Endodermal cell (in vitro differentiated cells): Measurements from ENCODE around the gene GRM8. TPM values are rescaled to one million over a fixed set of nuclear protein-coding genes. Genes with fewer than 3 reads are reported as not detected.

Experiments used
- DNase-seq: peaks from one replicate; pipeline ENCODE4 v3.0.0-alpha.2; 2017
- H3K27ac ChIP-seq: 2 replicates; pipeline ENCODE4 v1.5.1; 2013; ENCODE audit warnings: mild to moderate bottlenecking, low read depth, low read length, moderate library complexity
- H3K27me3 ChIP-seq: 2 replicates; pipeline ENCODE4 v1.6.1; 2013; ENCODE audit warnings: mild to moderate bottlenecking, low read length, moderate library complexity; ENCODE audit not compliant: insufficient read depth, control insufficient read depth, poor library complexity, severe bottlenecking
- H3K36me3 ChIP-seq: 2 replicates; pipeline ENCODE4 v1.7.0; 2013; ENCODE audit warnings: mild to moderate bottlenecking, low read length, moderate library complexity; ENCODE audit not compliant: control insufficient read depth, insufficient read depth
- H3K4me1 ChIP-seq: one replicate; pipeline ENCODE4 v1.7.0; 2013; ENCODE audit warnings: low read length; ENCODE audit not compliant: control insufficient read depth, insufficient read depth
- H3K4me3 ChIP-seq: 2 replicates; pipeline ENCODE4 v1.5.1; 2013; ENCODE audit warnings: mild to moderate bottlenecking, low read length, moderate library complexity
- H3K9ac ChIP-seq: 2 replicates; pipeline ENCODE4 v1.6.1; 2013; ENCODE audit warnings: mild to moderate bottlenecking, low read length, moderate library complexity; ENCODE audit not compliant: poor library complexity, severe bottlenecking; ENCODE audit errors: extremely low read depth
- H3K9me3 ChIP-seq: 2 replicates; pipeline ENCODE4 v1.6.1; 2013; ENCODE audit warnings: mild to moderate bottlenecking, low read length, moderate library complexity; ENCODE audit not compliant: control insufficient read depth
- H3K27ac Mint-ChIP-seq: 2 replicates; pipeline ENCODE4 v1.8.0; 2020; ENCODE audit warnings: mixed read lengths
- H3K27me3 Mint-ChIP-seq: 2 replicates; pipeline ENCODE4 v1.8.0; 2021; ENCODE audit warnings: mild to moderate bottlenecking, mixed read lengths; ENCODE audit not compliant: insufficient read depth
- H3K36me3 Mint-ChIP-seq: 2 replicates; pipeline ENCODE4 v1.8.0; 2020; ENCODE audit warnings: low read depth, mixed read lengths
- H3K4me1 Mint-ChIP-seq: 2 replicates; pipeline ENCODE4 v1.8.0; 2020; ENCODE audit warnings: mixed read lengths
- H3K4me3 Mint-ChIP-seq: 2 replicates; pipeline ENCODE4 v1.8.0; 2020; ENCODE audit warnings: mild to moderate bottlenecking, moderate library complexity, mixed read lengths
- H3K9me3 Mint-ChIP-seq: 2 replicates; pipeline ENCODE4 v1.8.0; 2020; ENCODE audit warnings: mild to moderate bottlenecking, mixed read lengths
- WGBS, 2 experiments: methylation state at CpG; one replicate each; pipeline versions ENCODE4 v1.1.5 to v1.1.7; 2013; ENCODE audit warnings: missing lambda C conversion rate in 2 of 2, mixed read lengths in 1 of 2; ENCODE audit not compliant: insufficient coverage in 1 of 2, insufficient read length in 1 of 2; 5-methylcytosine and 5-hydroxymethylcytosine counted together
- total RNA-seq, 2 donors: library from RNA; stranded (reverse); fragmentation: NEBNext Ultra II Directional in 1 of 2; extraction: Animal tissue kit (Norgen Biotek cat#: 25700) in 1 of 2; gene quantifications; 2 replicates in 1 of 2; 3 replicates in 1 of 2; pipeline ENCODE4 v1.2.1, GENCODE V29; 2021
- TF ChIP-seq, protein P1 (sequence below): fragments of 200-600 bp; sonication (generic); conservative IDR thresholded peaks from 2 replicates; pipeline ENCODE4 v1.5.0; 2021; ENCODE audit warnings: antibody characterized with exemption, mild to moderate bottlenecking

The GRM8 gene
- total RNA-seq, 2 donors from 2014 or later: 0.93 to 2.0 TPM

DNA sequence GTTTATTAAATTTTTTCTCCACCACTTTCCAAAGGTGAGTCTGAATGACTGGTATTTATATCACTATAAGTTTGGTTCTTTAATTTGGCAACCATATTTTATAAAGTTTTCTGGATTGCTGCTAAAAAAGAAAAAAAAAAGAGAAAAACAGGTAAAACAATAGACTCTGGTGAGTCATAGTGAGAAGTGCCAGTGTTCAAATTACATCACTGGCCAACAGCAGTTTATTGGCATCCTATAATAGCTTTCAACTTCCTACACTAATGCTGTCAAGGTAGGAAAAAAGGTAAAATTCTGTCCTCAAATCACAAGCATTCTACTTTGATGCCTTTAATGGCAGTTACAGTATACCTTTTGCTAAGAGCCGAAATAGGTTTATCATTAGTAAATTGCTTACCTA is 808.8 kb downstream of the GRM8 start:
- Mint-ChIP-seq H3K27ac (no peak overlapping the region), H3K27me3 (no peaks in the 10 kb centered on the region), H3K36me3 (no peaks in the 10 kb centered on the region), H3K4me3 (no peak overlapping the region), H3K9me3 (no peaks in the 10 kb centered on the region), H3K4me1 (peaks cover 19% of the 10 kb centered on the region)
- Histone ChIP-seq H3K27me3 (no peaks in the 10 kb centered on the region), H3K4me3 (no peak overlapping the region), H3K9me3 (no peaks in the 10 kb centered on the region), H3K27ac (no peak overlapping the region), H3K36me3 (no peaks in the 10 kb centered on the region), H3K4me1 (no peaks in the 10 kb centered on the region), H3K9ac (no peak overlapping the region)
- DNase-seq: no peak
- WGBS, 2 experiments: 89 to 100% methylated on average over 1 of the region's 1 CpG
- TF ChIP-seq, protein P1, sequence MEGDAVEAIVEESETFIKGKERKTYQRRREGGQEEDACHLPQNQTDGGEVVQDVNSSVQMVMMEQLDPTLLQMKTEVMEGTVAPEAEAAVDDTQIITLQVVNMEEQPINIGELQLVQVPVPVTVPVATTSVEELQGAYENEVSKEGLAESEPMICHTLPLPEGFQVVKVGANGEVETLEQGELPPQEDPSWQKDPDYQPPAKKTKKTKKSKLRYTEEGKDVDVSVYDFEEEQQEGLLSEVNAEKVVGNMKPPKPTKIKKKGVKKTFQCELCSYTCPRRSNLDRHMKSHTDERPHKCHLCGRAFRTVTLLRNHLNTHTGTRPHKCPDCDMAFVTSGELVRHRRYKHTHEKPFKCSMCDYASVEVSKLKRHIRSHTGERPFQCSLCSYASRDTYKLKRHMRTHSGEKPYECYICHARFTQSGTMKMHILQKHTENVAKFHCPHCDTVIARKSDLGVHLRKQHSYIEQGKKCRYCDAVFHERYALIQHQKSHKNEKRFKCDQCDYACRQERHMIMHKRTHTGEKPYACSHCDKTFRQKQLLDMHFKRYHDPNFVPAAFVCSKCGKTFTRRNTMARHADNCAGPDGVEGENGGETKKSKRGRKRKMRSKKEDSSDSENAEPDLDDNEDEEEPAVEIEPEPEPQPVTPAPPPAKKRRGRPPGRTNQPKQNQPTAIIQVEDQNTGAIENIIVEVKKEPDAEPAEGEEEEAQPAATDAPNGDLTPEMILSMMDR: no peak

DNA sequence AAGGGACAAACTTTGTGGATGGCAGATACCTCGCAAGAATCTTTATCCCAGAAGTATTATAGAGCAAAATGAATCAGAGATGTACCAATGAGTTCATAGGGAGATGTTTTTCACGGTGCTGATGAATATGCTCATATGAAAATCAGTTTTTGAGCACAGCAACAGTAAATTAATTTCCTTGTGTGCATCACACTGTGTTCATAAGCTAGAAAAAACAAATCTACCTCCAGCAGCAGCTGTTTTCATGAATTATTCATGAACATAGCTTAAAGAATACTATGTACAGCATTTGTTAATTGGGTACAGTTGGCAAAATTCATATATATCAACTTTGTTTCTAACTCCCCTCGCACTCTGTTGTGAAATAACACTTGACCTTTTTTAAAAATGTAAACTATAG is 809.8 kb downstream of the GRM8 start:
- Mint-ChIP-seq H3K27ac (no peak overlapping the region), H3K4me1 (peaks cover 14% of the 10 kb centered on the region), H3K27me3 (no peaks in the 10 kb centered on the region), H3K4me3 (no peak overlapping the region), H3K9me3 (no peaks in the 10 kb centered on the region), H3K36me3 (no peaks in the 10 kb centered on the region)
- H3K36me3 ChIP-seq: no peaks in the 10 kb centered on the region
- no peak for DNase-seq
- 90 to 100% methylated on average over 2 to 3 of the region's 3 CpGs for WGBS, 2 experiments
- H3K27me3 ChIP-seq: no peaks in the 10 kb centered on the region
- H3K9ac ChIP-seq: no peak overlapping the region
- H3K4me3 ChIP-seq: no peak overlapping the region
- no peaks in the 10 kb centered on the region for H3K9me3 ChIP-seq
- no peaks in the 10 kb centered on the region for H3K4me1 ChIP-seq
- H3K27ac ChIP-seq: no peak overlapping the region
- TF ChIP-seq, protein P1: no peak

DNA sequence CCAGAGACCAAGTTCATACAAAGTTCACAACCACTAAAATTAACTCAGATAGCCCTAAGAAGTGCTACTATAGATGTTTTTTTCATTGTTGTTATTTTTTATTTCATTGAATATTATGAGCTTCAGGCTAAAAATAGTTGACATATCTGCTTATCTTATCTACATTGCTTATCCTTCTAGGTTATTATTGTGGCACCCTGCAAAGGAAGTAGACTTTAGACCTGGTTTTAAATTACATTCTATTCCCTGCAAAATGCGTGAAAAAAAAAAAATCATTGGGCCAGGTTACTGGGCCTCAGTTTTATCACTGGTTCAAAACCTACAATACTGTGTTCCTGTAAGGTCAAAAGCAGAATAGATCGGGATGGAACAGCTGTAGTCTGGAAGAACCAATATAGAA is 811.0 kb downstream of the GRM8 start:
- no peak overlapping the region for H3K27ac Mint-ChIP-seq

More for the DNA sequence above, 811.0 kb downstream of the GRM8 start:
- Mint-ChIP-seq H3K36me3 (no peaks in the 10 kb centered on the region), H3K4me3 (no peak overlapping the region), H3K4me1 (peaks cover 9% of the 10 kb centered on the region), H3K9me3 (no peaks in the 10 kb centered on the region), H3K27me3 (no peaks in the 10 kb centered on the region)
- H3K9ac ChIP-seq: no peak overlapping the region
- no peak for DNase-seq
- WGBS, 2 experiments: 92 to 95% methylated on average over 2 of the region's 2 CpGs
- no peaks in the 10 kb centered on the region for H3K9me3 ChIP-seq
- no peak overlapping the region for H3K27ac ChIP-seq
- H3K4me3 ChIP-seq: no peak overlapping the region
- TF ChIP-seq, protein P1: no peak
- H3K36me3 ChIP-seq: no peaks in the 10 kb centered on the region
- no peaks in the 10 kb centered on the region for H3K4me1 ChIP-seq
- no peaks in the 10 kb centered on the region for H3K27me3 ChIP-seq
